WI38 (cell line): Measurements from ENCODE around the gene SKA1.
"Not testable (repeated sequence)": the region's sequence is repeated elsewhere in the genome, so short reads cannot be mapped to it uniquely, and the experiment has no call there.

Source experiments
- H3K4me3 ChIP-seq: 2 replicates; pipeline ENCODE4 v1.5.1; 2011; ENCODE audit warnings: low read depth, mild to moderate bottlenecking, control low read depth, low read length
- CTCF ChIP-seq: IDR thresholded peaks from 2 replicates; pipeline ENCODE4 v1.5.1; 2012; ENCODE audit warnings: low read depth, mild to moderate bottlenecking, control low read depth, low read length

SKA1 gene

GRCh38 chr18:50401888-50402287 lies 27.0 kb downstream of the SKA1 start:
- no peak overlapping the region for H3K4me3 ChIP-seq
- no peak for TF ChIP-seq CTCF

- not testable (repeated sequence) for H3K4me3 ChIP-seq
Observed at GRCh38 chr18:50404752-50405581, 30.1 kb downstream of the SKA1 start.

- no peak overlapping the region for H3K4me3 ChIP-seq
- no peak for TF ChIP-seq CTCF
Observed at GRCh38 chr18:50405582-50406271, 30.9 kb downstream of the SKA1 start.

GRCh38 chr18:50409236-50409635 lies 34.4 kb downstream of the SKA1 start:
- TF ChIP-seq CTCF: no peak
- no peak overlapping the region for H3K4me3 ChIP-seq

GRCh38 chr18:50410008-50410407 lies 35.2 kb downstream of the SKA1 start:
- no peak overlapping the region for H3K4me3 ChIP-seq

GRCh38 chr18:50410894-50411293 lies 36.0 kb downstream of the SKA1 start:
- no peak overlapping the region for H3K4me3 ChIP-seq
- TF ChIP-seq CTCF: no peak

More at GRCh38 chr18:50410008-50410407, 35.2 kb downstream of the SKA1 start:
- TF ChIP-seq CTCF: no peak

- not testable (repeated sequence) for H3K4me3 ChIP-seq
Observed at GRCh38 chr18:50416832-50417231, 42.0 kb downstream of the SKA1 start.

GRCh38 chr18:50417705-50418104 lies 42.9 kb downstream of the SKA1 start:
- H3K4me3 ChIP-seq: not testable (repeated sequence)

GRCh38 chr18:50418650-50419049 lies 43.8 kb downstream of the SKA1 start:
- H3K4me3 ChIP-seq: no peak overlapping the region
- TF ChIP-seq CTCF: no peak
